Stimulated activated CD8-positive, alpha-beta memory T cell treated with anti-CD3 and anti-CD28 coated beads, Interleukin-15, amount 100 ng/mL, for 24 hours (primary cell): ENCODE data around the gene NHLH1.
"Not testable (repeated sequence)": the region's sequence is repeated elsewhere in the genome, so short reads cannot be mapped to it uniquely, and the experiment has no call there.

ENCODE experiments used
- DNase-seq: peaks from one replicate; pipeline ENCODE4 v3.0.0-alpha.2; 2020; ENCODE audit warnings: low read depth

NHLH1 gene

GRCh38 chr1:160384812-160385211, 17.9 kb downstream of the NHLH1 start:
- not testable (repeated sequence) for DNase-seq

GRCh38 chr1:160388406-160388805, 21.5 kb downstream of the NHLH1 start:
- not testable (repeated sequence) for DNase-seq

GRCh38 chr1:160394673-160395072, 27.8 kb downstream of the NHLH1 start:
- no peak for DNase-seq

- no peak for DNase-seq
These were observed 30.8 kb downstream of the NHLH1 start for GRCh38 chr1:160397651-160398050.

GRCh38 chr1:160398823-160399222, 32.0 kb downstream of the NHLH1 start:
- no peak for DNase-seq

GRCh38 chr1:160399544-160400222, 32.8 kb downstream of the NHLH1 start:
- DNase-seq: no peak

GRCh38 chr1:160400223-160400645, 33.4 kb downstream of the NHLH1 start, which contains the start of gene VANGL2:
VANGL2 (plus strand) TSS chr1:160400564; CDS start chr1:160415838, 15,274 bp downstream.
- DNase-seq: peak; percentile 21

- DNase-seq: no peak
These were observed 34.0 kb downstream of the NHLH1 start for GRCh38 chr1:160400646-160401486.

GRCh38 chr1:160401487-160401805, 34.6 kb downstream of the NHLH1 start:
- DNase-seq: no peak

GRCh38 chr1:160402001-160402795, 35.3 kb downstream of the NHLH1 start:
- no peak for DNase-seq

GRCh38 chr1:160403244-160403643, 36.4 kb downstream of the NHLH1 start:
- DNase-seq: no peak

- DNase-seq: no peak
These were observed 37.2 kb downstream of the NHLH1 start for GRCh38 chr1:160404094-160404493.

GRCh38 chr1:160405331-160405877, 38.5 kb downstream of the NHLH1 start:
- no peak for DNase-seq

- DNase-seq: no peak
These were observed 39.5 kb downstream of the NHLH1 start for GRCh38 chr1:160406131-160406968.

GRCh38 chr1:160407839-160408801, 41.2 kb downstream of the NHLH1 start:
- DNase-seq: no peak

- DNase-seq: no peak
These were observed 42.0 kb downstream of the NHLH1 start for GRCh38 chr1:160408864-160409263.

- no peak for DNase-seq
These were observed 42.6 kb downstream of the NHLH1 start for GRCh38 chr1:160409486-160409885.

- no peak for DNase-seq
These were observed 43.6 kb downstream of the NHLH1 start for GRCh38 chr1:160410406-160411005.

GRCh38 chr1:160411271-160412027, 44.6 kb downstream of the NHLH1 start:
- DNase-seq: no peak
